A204.1 (cell line): ENCODE measurements around the gene SRRM1.

Source experiments
- FAIRE-seq: peaks from 2 replicates; lab custom pipeline; 2012; peaks lifted over from hg19 to GRCh38; lab: Jason Lieb, UNC

Gene SRRM1, protein sequence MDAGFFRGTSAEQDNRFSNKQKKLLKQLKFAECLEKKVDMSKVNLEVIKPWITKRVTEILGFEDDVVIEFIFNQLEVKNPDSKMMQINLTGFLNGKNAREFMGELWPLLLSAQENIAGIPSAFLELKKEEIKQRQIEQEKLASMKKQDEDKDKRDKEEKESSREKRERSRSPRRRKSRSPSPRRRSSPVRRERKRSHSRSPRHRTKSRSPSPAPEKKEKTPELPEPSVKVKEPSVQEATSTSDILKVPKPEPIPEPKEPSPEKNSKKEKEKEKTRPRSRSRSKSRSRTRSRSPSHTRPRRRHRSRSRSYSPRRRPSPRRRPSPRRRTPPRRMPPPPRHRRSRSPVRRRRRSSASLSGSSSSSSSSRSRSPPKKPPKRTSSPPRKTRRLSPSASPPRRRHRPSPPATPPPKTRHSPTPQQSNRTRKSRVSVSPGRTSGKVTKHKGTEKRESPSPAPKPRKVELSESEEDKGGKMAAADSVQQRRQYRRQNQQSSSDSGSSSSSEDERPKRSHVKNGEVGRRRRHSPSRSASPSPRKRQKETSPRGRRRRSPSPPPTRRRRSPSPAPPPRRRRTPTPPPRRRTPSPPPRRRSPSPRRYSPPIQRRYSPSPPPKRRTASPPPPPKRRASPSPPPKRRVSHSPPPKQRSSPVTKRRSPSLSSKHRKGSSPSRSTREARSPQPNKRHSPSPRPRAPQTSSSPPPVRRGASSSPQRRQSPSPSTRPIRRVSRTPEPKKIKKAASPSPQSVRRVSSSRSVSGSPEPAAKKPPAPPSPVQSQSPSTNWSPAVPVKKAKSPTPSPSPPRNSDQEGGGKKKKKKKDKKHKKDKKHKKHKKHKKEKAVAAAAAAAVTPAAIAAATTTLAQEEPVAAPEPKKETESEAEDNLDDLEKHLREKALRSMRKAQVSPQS

DNA sequence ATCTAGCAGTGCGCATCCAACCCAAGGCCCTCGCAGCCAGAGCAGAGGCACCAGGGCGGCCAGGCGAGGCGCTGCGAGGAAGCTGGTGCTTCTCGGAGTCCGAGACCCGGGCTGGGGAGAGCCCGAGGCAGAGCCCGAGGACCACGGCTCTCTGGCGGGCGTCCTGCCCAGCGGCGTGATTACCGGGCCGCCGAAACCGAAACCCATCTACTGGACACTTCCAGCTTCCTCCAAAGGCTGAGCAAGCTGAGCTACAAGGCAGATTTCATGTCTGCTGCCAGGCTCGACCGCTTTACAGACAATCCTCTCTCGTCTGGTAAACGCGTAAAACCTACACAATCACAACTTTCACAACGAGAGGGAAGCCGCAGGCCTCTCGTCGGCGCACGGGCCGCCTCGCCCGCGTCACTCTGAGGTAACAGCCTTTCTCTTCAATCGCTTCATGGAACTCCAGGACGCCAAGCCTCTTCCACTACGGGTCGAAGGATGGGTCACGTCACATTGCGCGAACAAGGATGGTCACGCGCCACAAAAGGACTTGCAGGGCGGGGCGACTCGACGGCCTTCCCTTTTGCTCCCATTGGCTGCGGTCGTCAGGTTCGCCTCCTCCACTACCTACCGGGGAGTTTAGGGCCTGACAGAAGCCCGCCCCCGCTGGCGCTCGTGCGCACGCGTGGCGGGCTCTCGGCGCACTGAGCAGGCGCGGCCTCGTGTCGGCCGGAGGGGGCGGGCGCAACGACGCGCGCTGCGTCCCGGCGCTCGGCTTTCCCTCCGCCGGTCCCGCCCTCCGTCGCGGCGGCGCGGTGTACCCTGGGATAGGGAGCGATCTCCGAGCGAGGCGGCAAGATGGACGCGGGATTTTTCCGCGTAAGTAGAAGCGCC is at the start of gene SRRM1:
TSS of gene SRRM1 (plus strand) at position 822 of the 882 bp plus-strand sequence. CDS start at position 847, 25 bp downstream.
- FAIRE-seq: peak; percentile 90

DNA sequence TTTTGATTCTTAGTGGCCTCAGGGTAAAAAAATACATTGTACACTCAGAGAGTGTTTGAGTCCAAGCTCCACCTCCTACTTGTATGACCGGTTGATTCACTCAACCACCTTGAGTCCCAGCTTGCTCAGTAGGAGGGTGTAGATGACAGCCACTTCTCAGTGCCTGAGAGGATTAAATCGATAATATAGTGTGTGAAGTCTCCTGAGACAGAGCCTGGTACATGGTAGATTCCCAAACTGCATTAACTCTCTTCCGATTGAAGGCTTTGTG is 48.8 kb upstream of the SRRM1 start:
- no peak for FAIRE-seq

DNA sequence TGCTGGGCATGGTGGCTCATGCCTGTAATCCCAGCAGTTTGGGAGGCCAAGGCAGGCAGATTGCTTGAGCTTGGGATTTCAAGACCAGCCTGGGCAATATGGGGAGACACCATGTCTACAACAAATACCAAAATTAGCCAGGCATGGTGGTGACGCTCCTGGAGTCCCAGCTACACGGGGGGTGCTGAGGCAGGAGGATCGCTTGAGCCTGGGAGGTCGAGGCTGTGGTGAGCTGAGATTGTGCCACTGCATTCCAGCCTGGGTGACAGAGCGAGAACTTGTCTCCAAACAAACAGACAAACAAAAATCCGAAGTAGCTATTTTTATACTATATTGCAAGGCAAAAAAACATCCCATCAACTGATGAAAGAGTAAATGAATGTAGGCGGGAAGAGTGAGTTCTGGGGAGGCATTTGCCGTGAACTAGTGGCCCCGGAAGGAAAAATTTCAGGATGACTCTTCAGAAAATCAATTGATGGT is 46.7 kb upstream of the SRRM1 start:
- FAIRE-seq: no peak

DNA sequence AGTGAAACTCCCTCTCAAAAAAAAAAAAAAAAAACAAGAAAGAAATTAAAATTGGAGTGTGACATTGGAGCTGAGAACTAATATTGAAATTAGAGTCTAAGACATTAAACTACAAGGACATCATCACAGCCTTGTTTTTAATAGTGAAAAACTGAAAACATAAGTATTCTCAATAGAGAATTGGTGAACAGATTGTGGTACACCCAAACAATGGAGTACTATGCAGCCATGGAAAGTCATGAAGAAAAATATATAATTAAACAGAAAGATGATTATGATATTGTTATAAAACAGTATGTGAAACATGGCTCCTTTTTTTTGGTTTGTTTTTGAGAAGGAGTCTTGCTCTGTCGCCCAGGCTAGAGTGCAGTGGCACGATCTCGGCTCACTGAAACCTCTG is 43.8 kb upstream of the SRRM1 start:
- no peak for FAIRE-seq

DNA sequence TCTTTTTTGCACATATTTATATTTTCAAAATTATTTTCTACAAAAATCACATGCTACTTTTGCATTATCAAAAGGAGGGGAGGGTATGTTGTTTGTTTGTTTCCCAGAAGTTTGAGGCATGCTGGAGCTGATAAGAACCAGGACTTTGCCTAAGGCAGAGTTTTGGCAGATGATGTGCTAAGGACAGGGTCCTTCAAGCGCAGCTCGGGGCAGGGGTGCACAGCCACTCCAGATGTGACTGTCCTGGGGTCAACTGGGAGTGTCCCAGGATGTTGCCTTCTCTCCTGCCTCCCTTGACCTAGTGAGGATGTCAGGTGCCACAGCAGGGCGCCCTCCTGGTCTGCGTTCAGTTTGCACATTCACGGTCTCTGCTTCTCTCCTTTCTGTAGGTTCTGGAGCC is 42.6 kb upstream of the SRRM1 start:
- no peak for FAIRE-seq

DNA sequence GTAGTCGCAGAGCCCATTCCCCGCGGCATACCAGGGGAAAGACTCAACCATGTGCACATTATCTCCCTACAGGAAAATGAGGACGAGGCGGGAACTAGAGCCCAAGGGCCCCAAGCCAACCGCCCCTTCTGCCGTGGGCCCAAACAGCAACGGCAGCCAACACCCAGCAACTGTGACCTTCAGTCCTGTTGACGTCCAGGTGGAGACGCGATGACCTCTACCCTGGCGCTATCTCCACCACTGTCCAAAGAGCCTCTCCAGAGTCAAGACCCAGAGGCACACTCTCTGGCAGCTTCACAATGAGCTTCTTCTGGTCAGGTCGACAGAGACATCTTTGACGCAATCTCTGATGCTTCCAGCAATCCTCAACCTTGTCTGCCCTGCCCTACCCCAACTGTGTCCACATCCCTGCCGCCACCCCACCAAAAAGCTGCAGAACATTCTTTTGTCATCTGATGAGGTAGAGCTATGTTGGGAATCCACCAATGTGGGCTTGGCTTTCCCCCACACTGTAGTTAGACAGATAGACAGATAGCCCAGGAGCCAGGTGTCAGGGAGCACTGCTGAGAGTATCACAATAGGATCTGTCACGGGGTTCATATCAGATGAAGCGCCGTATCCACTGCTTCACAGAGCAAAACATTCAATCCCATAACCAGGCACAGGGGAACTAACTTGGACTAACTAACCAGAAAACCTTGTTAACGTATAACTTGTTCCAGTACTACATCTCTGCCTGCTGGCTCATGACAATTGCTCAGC is 37.4 kb upstream of the SRRM1 start:
- no peak for FAIRE-seq

DNA sequence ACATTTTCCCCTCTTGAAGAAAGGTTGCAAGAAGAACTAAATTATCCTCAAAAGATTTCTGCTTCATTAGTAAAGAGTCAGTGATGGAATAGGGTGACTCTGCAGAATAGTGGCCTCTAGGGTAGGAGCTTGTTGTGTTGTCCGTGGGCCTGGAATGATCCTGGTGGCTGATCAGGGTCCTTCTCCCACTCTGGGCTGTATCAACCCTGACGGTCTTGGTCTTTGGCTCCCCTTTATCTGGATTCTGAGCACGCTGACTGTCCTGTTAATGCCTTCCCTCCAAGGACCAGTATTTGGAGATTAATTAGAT is 36.9 kb upstream of the SRRM1 start:
- no peak for FAIRE-seq

DNA sequence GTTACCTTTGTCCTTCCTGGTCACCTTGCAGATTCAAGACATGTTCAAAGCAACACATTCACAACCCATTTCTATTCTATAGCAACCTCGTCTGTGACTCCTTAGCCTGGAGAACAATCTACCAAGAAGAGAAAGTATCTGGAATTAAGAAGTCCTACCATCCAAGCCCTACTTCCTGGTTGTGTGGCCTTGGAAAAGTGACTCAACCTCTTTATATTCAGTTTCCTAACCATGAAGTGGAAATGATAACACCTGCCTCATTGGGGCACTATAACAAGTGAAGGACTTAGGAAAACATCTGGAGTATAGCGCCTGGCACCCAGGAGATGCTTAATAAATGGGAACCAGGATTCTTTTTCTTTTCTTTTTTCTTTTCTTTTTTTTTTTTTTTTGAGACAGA is 36.5 kb upstream of the SRRM1 start:
- no peak for FAIRE-seq

DNA sequence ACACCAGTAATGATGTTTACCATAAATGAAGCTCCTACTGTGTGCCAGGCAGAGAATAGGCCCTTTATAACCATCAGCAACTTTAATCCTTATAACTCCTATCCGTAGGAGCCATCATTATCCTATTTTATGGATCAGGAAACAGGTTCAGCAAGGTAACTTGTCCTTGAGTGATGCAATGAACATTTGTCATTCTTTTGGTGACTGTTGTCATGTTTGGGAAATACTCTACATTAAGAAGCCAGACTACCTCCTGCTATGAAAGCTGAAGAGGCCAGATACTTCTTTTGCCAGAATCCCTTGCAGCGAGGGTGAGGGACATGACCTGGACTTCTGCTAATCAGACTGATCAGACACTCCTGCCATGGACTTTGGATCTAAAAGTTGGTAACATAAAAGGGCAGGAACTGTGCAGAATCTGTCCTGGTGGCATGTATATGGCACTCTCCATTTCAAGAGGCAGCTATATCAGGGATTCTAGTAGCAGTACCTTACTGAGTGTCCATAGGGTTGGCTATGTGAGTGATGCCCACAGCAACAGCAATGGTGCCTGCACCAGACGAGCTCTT is 33.1 kb upstream of the SRRM1 start:
- FAIRE-seq: no peak

DNA sequence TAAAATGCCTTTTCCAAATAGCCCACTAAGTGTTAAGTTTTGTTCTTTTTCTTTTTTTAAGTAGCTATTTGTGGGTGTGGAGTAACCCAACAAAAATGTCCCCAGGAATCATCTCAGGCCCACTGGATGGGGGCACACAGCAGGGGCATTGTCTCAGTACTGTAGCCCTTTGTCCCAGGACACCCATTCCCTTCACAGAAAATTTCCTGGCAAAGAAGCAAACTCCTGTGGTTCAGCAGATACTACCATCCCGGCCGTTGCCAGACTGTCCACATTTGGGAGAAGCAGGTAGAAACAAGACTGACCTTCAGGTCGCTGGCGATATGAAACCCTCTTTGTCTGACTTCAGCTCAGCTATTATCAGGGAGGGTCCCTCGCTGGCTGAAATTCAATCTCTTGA is 23.7 kb upstream of the SRRM1 start:
- FAIRE-seq: no peak

DNA sequence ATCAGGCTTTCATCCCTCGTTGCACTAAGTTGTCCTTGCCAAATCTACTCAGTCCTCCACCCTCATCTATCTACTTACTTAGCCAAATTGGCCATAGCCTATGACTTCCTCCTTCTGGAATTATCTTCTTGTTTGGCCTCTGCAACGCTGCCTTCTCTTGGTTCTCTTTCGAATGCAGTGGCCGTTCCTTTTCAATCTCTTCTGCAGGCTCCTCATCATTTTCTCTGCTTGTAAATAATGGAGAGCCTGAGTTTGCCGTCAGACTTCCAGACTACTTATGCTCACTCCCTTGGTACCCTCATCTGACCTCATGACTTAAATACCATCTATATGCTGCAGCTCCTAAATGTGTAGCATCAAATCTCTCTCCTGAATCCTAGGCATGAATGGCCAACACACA is 22.4 kb upstream of the SRRM1 start:
- no peak for FAIRE-seq

DNA sequence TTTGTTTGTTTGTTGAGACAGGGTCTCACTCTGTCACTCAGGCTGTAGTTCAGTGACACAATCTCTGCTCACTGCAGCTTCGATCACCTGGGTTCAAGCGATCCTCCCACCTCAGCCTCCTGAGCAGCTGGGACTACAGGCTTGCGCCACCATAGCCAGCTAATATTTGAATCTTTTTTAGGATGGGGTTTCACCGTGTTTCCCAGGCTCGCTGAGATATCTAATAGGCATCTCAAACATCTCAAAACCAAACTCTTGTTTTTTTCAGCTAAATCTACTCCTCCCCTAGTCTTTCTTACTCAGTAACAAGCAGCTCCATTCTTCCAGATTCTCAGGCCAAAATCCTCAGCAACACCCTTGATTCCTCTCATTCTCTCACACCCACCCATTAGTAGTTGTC is 22.0 kb upstream of the SRRM1 start:
- FAIRE-seq: no peak

DNA sequence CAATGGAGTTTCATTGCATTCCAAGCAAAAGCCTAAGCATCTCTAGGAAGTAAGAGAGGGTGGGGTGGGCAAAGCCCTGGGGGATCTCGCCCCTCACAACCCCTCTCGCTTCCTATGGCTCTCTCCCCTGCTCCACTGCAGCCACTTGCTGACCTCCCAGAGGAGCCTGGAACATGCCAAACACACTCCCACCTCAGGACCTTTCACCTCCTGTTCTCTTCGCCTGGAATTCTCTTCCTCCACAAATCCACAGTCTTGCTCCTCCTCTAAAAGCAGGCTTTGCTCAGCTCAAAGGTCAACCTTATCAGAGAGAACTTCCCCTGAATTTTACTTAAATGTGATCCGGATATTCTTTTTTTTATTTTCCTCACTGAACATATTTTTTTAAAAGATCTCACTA is 20.9 kb upstream of the SRRM1 start:
- FAIRE-seq: no peak

DNA sequence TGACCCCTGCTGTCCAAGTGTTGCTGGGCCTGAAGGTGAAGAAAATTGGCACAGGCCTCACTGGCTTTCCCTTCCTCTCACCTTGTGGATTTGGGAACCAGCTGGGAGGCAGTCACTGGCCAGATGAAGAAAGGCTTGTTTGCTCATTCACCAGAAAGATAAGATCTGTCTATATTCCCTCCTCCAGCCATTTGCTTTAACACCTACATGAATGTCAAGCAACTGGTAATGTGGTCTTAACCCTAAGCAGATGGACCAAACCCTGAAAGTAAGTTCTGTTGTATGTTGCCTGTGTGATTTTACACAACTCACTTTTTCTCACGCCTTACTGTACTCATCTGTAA is 10.3 kb upstream of the SRRM1 start:
- FAIRE-seq: no peak

DNA sequence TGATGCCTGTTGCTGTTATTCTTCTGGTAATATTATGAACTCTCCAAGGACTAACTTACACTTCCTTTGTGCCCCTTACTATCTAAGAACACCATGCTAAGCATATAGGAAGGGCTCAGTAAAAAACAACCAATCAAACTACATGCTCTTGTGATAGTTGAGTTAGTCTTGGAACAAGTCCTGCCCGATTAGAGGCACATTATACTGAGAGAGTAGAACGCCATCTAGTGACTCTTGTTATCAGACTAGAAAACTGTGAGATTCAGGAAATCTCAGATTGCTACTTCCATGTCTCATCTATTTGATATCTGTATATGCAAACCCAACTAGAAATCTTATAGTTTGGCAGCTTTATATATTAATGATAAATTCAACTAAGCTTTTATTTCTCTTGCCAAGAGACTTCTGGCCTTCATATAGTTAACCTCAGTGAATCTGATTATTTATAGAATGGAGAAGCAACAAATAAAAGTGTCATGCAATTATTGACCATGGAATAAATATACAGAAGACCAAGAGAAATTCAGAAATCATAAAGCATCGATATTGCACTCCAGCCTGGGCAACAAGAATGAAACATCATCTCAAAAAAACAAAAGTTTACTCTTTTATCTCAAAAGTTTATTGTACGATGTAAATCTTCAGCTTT is 7.8 kb upstream of the SRRM1 start:
- peak; percentile 97 for FAIRE-seq

DNA sequence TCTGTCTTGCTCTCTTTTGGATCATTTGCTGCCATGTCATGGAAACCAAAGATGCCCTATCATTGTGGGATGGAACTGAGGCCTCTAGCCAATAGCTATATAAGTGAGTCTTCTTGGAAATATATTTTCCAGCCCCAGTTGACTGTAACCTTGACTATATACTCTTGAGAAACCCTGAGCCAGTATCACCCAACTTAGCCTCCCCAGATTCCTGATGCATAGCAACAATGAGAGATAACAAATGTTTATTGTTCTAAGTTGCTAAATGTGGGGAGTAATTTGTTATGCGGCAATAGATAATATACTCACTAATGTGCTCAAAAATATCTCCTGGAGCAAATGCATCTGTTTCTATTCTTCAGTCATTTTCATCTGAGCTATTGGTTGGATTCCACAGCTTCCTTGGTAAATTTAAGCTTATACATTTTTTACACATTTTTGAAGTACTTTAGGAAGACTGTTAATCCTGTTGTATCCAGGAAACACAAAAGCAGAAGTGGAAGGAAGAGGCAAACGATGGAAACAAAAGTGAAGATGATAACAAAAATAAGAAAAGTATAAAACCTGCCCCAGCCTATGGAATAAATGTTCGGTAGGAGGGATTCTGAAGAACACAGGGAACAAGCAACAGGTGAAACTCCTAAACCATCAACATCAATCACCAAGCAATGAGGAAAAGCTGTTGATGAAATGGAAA is 6.3 kb upstream of the SRRM1 start:
- no peak for FAIRE-seq

DNA sequence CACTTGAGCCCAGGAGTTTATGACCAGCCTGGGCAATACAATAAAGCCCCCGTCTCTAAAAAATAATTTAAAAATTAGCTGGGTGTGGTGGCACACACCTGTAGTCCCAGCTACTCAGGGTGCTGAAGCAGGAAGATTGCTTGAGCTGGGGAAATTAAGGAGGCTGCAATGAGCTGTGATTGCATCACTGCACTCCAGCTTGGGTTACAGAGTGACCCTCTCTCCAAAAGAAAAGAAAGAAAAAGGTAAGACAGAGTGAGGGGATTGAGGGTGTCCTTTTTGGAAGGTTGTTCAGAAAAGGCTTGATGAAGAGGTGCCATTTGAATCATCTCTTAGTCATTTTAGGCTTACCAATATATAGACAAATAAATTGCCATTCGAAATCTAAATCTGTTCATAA is 4.0 kb upstream of the SRRM1 start:
- FAIRE-seq: no peak

DNA sequence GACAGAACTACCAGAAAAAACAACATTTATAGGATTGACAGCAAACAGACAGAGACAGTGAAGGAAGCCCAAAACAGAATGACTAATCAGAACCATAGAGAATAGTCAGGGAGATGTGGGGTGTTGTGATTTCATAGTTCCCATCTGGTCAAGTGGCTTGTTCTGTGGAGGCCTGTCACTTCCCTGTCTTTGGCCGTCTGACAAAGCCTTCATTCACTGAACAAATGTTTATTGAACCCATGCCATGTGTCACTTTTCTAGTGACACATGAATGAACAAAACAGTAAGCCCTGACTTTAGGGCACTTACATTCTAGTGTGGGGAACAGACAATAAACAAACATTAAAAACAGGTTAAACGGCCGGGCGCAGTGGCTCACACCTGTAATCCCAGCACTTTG is 3.2 kb upstream of the SRRM1 start:
- no peak for FAIRE-seq

DNA sequence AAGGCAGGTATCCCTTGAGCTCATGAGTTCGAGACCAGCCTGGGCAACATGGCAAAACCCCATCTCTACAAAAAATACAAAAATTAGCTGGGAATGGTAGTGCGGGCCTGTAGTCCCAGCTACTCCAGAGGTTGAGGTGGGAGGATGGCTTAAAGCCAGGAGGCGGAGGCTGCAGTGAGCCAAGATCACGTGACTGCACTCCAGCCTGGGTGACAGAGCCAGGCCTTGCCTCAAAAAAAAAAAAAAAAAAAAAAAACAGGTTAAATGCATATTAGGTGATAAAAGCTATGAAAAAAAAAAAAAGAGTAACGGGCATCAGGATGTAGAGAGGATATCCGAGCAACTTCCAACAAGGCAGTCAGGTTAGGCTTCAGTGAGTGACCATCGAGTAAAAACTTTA is 2.8 kb upstream of the SRRM1 start:
- no peak for FAIRE-seq

DNA sequence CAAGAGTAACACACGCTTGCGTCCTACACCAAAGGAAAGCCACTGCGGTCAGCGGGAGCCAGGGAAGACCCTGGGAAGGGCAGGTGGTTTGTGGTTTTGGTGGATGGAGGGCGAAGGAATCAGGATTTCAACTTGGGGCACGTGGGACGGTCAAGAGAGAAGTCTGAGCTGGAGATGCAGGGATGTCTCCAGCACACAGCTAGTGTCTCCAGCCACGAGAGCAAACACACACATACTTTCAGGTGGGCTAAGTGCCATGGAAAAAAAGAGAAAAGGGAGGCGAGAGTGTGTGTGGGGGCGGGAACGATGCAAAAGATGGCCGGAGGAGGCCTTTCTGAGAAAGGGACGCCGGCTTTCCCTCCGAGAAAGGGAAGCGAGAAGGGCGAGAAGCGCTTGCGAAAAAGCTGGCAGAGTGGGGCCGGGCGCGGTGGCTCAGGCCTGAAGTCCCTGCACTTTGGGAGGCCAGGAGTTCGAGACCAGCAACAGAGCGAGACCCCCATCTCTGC is 1.4 kb upstream of the SRRM1 start:
- FAIRE-seq: no peak
